WTC11 (cell line): ENCODE data around the gene MARVELD2. TPM values are rescaled to one million over a fixed set of nuclear protein-coding genes. Genes with fewer than 3 reads are reported as not detected.
A peak's percentile ranks its signal among the peaks of the same experiment; 100 is the strongest.
"Not testable (repeated sequence)": the region's sequence is repeated elsewhere in the genome, so short reads cannot be mapped to it uniquely, and the experiment has no call there.

ENCODE experiments used
- ATAC-seq: fragments of 200-7000 bp; cut with Tn5 transposase; 2 replicates; pipeline ENCODE4 v1.10.0; 2021; ENCODE audit warnings: mild to moderate bottlenecking, moderate library complexity
- CTCF ChIA-PET: fragments of 300-600 bp; sonication (Branson Sonifier 250); formaldehyde crosslinking; loops from one replicate; lab custom pipeline; 2021; ENCODE audit warnings: antibody characterized with exemption; lab: Charles Lee
- POLR2A ChIA-PET: fragments of 350-600 bp; sonication (Branson Sonifier 250); formaldehyde crosslinking; loops from one replicate; lab custom pipeline; 2021; ENCODE audit warnings: antibody characterized with exemption; lab: Charles Lee
- DNase-seq: peaks from one replicate; pipeline ENCODE4 v3.0.0; 2021; ENCODE audit warnings: low spot score
- H3K27ac Mint-ChIP-seq: 2 replicates; pipeline ENCODE4 v1.8.0; 2021; ENCODE audit warnings: mixed read lengths
- H3K27me3 Mint-ChIP-seq: 2 replicates; pipeline ENCODE4 v1.8.0; 2021; ENCODE audit warnings: low read depth, mild to moderate bottlenecking, moderate library complexity, mixed read lengths
- H3K36me3 Mint-ChIP-seq: 2 replicates; pipeline ENCODE4 v1.8.0; 2021; ENCODE audit warnings: mixed read lengths
- H3K4me1 Mint-ChIP-seq: 2 replicates; pipeline ENCODE4 v1.8.0; 2022; ENCODE audit warnings: mixed read lengths
- H3K4me3 Mint-ChIP-seq: 2 replicates; pipeline ENCODE4 v1.8.0; 2021; ENCODE audit warnings: mild to moderate bottlenecking, moderate library complexity, mixed read lengths
- H3K9me3 Mint-ChIP-seq: 2 replicates; pipeline ENCODE4 v1.8.0; 2021; ENCODE audit warnings: mixed read lengths
- ARID4B ChIP-seq: sonication (generic); formaldehyde crosslinking; IDR thresholded peaks from 2 replicates; pipeline ENCODE4 v1.8.0; 2023; ENCODE audit warnings: missing genetic modification reagents, mild to moderate bottlenecking, borderline replicate concordance
- ATF2 ChIP-seq: sonication (generic); formaldehyde crosslinking; IDR thresholded peaks from 2 replicates; pipeline ENCODE4 v1.8.1; 2022; ENCODE audit warnings: low read depth, missing genetic modification reagents, borderline replicate concordance
- CBFB ChIP-seq: sonication (generic); formaldehyde crosslinking; IDR thresholded peaks from 2 replicates; pipeline ENCODE4 v1.8.1; 2022; ENCODE audit warnings: mild to moderate bottlenecking, low read depth, missing genetic modification reagents
- CTCF ChIP-seq: fragments of 200-600 bp; IDR thresholded peaks from 2 replicates; pipeline ENCODE4 v1.8.0; 2022; ENCODE audit warnings: antibody characterized with exemption
- FOXJ3 ChIP-seq: sonication (generic); formaldehyde crosslinking; IDR thresholded peaks from 2 replicates; pipeline ENCODE4 v1.9.0; 2021; ENCODE audit warnings: missing genetic modification reagents, mild to moderate bottlenecking, borderline replicate concordance
- FOXK1 ChIP-seq: sonication (generic); formaldehyde crosslinking; IDR thresholded peaks from 2 replicates; pipeline ENCODE4 v1.8.0; 2022; ENCODE audit warnings: mild to moderate bottlenecking, moderate library complexity, missing genetic modification reagents
- GABPB1 ChIP-seq: sonication (generic); formaldehyde crosslinking; IDR thresholded peaks from 2 replicates; pipeline ENCODE4 v1.8.1; 2023; ENCODE audit warnings: mild to moderate bottlenecking, missing genetic modification reagents
- GRHL2 ChIP-seq: fragments of 250-450 bp; sonication (Bioruptor Pico); IDR thresholded peaks from 2 replicates; pipeline ENCODE4 v1.8.0; 2022; ENCODE audit warnings: mild to moderate bottlenecking, moderate library complexity; ENCODE audit not compliant: insufficient replicate concordance, severe bottlenecking
- HMGXB4 ChIP-seq: sonication (generic); formaldehyde crosslinking; IDR thresholded peaks from 2 replicates; pipeline ENCODE4 v1.8.1; 2023; ENCODE audit warnings: mild to moderate bottlenecking, moderate library complexity, missing genetic modification reagents
- IRF2 ChIP-seq: sonication (generic); formaldehyde crosslinking; IDR thresholded peaks from 2 replicates; pipeline ENCODE4 v1.8.0; 2022; ENCODE audit warnings: low read depth, missing genetic modification reagents, borderline replicate concordance
- NFYB ChIP-seq: sonication (generic); formaldehyde crosslinking; conservative IDR thresholded peaks from 2 replicates; pipeline ENCODE4 v1.8.0; 2022; ENCODE audit warnings: low read depth, missing genetic modification reagents
- NR2C2 ChIP-seq: sonication (generic); formaldehyde crosslinking; IDR thresholded peaks from 2 replicates; pipeline ENCODE4 v1.8.0; 2022; ENCODE audit warnings: mild to moderate bottlenecking, missing genetic modification reagents
- NR3C1 ChIP-seq: sonication (generic); formaldehyde crosslinking; conservative IDR thresholded peaks from 2 replicates; pipeline ENCODE4 v1.8.1; 2023; ENCODE audit warnings: low read depth, mild to moderate bottlenecking, missing genetic modification reagents
- OVOL2 ChIP-seq: fragments of 250-450 bp; sonication (Bioruptor Pico); IDR thresholded peaks from 2 replicates; pipeline ENCODE4 v1.9.0; 2021; ENCODE audit warnings: mild to moderate bottlenecking, borderline replicate concordance
- PREB ChIP-seq: sonication (generic); formaldehyde crosslinking; IDR thresholded peaks from 2 replicates; pipeline ENCODE4 v1.8.1; 2022; ENCODE audit warnings: mild to moderate bottlenecking, missing genetic modification reagents, moderate library complexity, borderline replicate concordance
- PRRX2 ChIP-seq: fragments of 250-450 bp; sonication (Bioruptor Pico); IDR thresholded peaks from 2 replicates; pipeline ENCODE4 v1.8.0; 2021; ENCODE audit warnings: mild to moderate bottlenecking
- TCF7 ChIP-seq: sonication (generic); formaldehyde crosslinking; IDR thresholded peaks from 2 replicates; pipeline ENCODE4 v1.8.0; 2022; ENCODE audit warnings: mild to moderate bottlenecking, low read depth, missing genetic modification reagents, moderate library complexity
- TEAD1 ChIP-seq: sonication (generic); formaldehyde crosslinking; IDR thresholded peaks from 2 replicates; pipeline ENCODE4 v1.8.0; 2022; ENCODE audit warnings: mild to moderate bottlenecking, missing genetic modification reagents
- ZBTB21 ChIP-seq: sonication (generic); formaldehyde crosslinking; IDR thresholded peaks from 2 replicates; pipeline ENCODE4 v1.8.1; 2023; ENCODE audit warnings: mild to moderate bottlenecking, missing genetic modification reagents, borderline replicate concordance
- ZNF281 ChIP-seq: sonication (generic); formaldehyde crosslinking; IDR thresholded peaks from 2 replicates; pipeline ENCODE4 v1.8.0; 2023; ENCODE audit warnings: mild to moderate bottlenecking, missing genetic modification reagents
- ZNF416 ChIP-seq: fragments of 250-450 bp; sonication (Bioruptor Pico); IDR thresholded peaks from 2 replicates; pipeline ENCODE4 v1.9.0; 2021; ENCODE audit warnings: mild to moderate bottlenecking, inconsistent platforms
- total RNA-seq: library from RNA; stranded (reverse); gene quantifications from 3 replicates; pipeline ENCODE4 v1.2.3, GENCODE V29; 2021

MARVELD2 gene
- total RNA-seq, 1 experiment from 2014 or later = 28.6 TPM

- TF ChIP-seq ARID4B (CRISPR knock-in tag) = peak; percentile 57; the same call in 1 of the 2 replicates
- TF ChIP-seq TCF7 (CRISPR knock-in tag) = no peak
- TF ChIP-seq PREB (CRISPR knock-in tag) = 0 out of 2 replicates have a peak, but pooled peaks have one; percentile 42
- TF ChIP-seq OVOL2 (CRISPR knock-in tag) = no peak
- no peak for TF ChIP-seq GRHL2 (CRISPR knock-in tag)
- no peak for TF ChIP-seq PRRX2
- TF ChIP-seq ZBTB21 (CRISPR knock-in tag) = no peak
- 0 out of 2 replicates have a peak, but pooled peaks have one; percentile 40 for TF ChIP-seq NR2C2 (CRISPR knock-in tag)
- peak; percentile 70; the same call in 1 of the 2 replicates for TF ChIP-seq HMGXB4
- TF ChIP-seq NFYB (CRISPR knock-in tag) = 0 out of 2 replicates have a peak, but pooled peaks have one; percentile 9
- no peak for TF ChIP-seq NR3C1 (CRISPR knock-in tag)
- peak; percentile 82 for TF ChIP-seq FOXK1 (CRISPR knock-in tag)
- TF ChIP-seq ZNF281 (CRISPR knock-in tag) = 0 out of 2 replicates have a peak, but pooled peaks have one; percentile 8
- TF ChIP-seq ZNF416 = peak; percentile 66; the same call in 1 of the 2 replicates
- no peak for TF ChIP-seq IRF2
- no peak for TF ChIP-seq ATF2 (CRISPR knock-in tag)
- TF ChIP-seq CTCF = no peak
- TF ChIP-seq CBFB (CRISPR knock-in tag) = no peak
- TF ChIP-seq GABPB1 (CRISPR knock-in tag) = peak; percentile 77
- peak; percentile 15; the same call in 1 of the 2 replicates for TF ChIP-seq TEAD1 (CRISPR knock-in tag)
- no peak for TF ChIP-seq FOXJ3
These were observed 45.4 kb upstream of the MARVELD2 start, which contains the start of the genes AK6, RAD17 and TAF9 (continued) for GRCh38 chr5:69369340-69370121.

GRCh38 chr5:69370335-69370734 lies 44.6 kb upstream of the MARVELD2 start:
- H3K27me3 Mint-ChIP-seq, ATAC-seq, H3K9me3 Mint-ChIP-seq, DNase-seq: not testable (repeated sequence)
- peaks cover 30% of the 10 kb centered on the region for H3K36me3 Mint-ChIP-seq
- ChIA-PET CTCF (interaction anchor here (0.9 kb wide), 1 partner anchor 36 kb away, joined by 4 read pairs; no protein-coding TSS in a partner anchor), POLR2A (interaction anchor here (0.5 to 1.3 kb wide), 3 partner anchors 16 to 37 kb away, joined by 3 to 8 read pairs (median 3); no protein-coding TSS in a partner anchor)
- peak overlapping the region; percentile 96 for H3K27ac Mint-ChIP-seq
- peak overlapping the region; percentile 95 for H3K4me3 Mint-ChIP-seq
- H3K4me1 Mint-ChIP-seq = peaks cover 11% of the 10 kb centered on the region
